SK-N-SH treated with all-trans-retinoic acid at 6 μM for 48 hours (cell line): ENCODE data around the gene CDC23.

Source experiments
- ATAC-seq: fragments of 200-7000 bp; cut with Tn5 transposase; 3 replicates; pipeline ENCODE4 v1.9.1; 2020; ENCODE audit warnings: mild to moderate bottlenecking, moderate library complexity
- ARNTL ChIP-seq: fragments of 450-650 bp; formaldehyde crosslinking; IDR thresholded peaks from 2 replicates; pipeline ENCODE4 v1.5.0; 2020; ENCODE audit warnings: low read depth, mild to moderate bottlenecking, moderate library complexity, borderline replicate concordance
- BACH2 ChIP-seq: fragments of 250-450 bp; sonication (Bioruptor Pico); IDR thresholded peaks from 2 replicates; pipeline ENCODE4 v1.9.0; 2021; ENCODE audit warnings: mild to moderate bottlenecking, borderline replicate concordance
- CSDC2 ChIP-seq: fragments of 250-450 bp; sonication (Bioruptor Pico); IDR thresholded peaks from 2 replicates; pipeline ENCODE4 v1.5.0; 2020; ENCODE audit warnings: mild to moderate bottlenecking, moderate library complexity
- ESRRG ChIP-seq: fragments of 250-450 bp; sonication (Bioruptor Pico); IDR thresholded peaks from 2 replicates; pipeline ENCODE4 v1.6.1; 2021; ENCODE audit warnings: mild to moderate bottlenecking
- GLIS3 ChIP-seq: fragments of 250-450 bp; sonication (Bioruptor Pico); IDR thresholded peaks from 2 replicates; pipeline ENCODE4 v1.5.0; 2020; ENCODE audit warnings: mild to moderate bottlenecking, moderate library complexity
- ISL1 ChIP-seq: fragments of 250-450 bp; sonication (Bioruptor Pico); IDR thresholded peaks from 2 replicates; pipeline ENCODE4 v2.1.2; 2022; ENCODE audit warnings: mild to moderate bottlenecking, moderate library complexity
- OSR1 ChIP-seq: fragments of 250-450 bp; sonication (Bioruptor Pico); IDR thresholded peaks from 2 replicates; pipeline ENCODE4 v1.8.0; 2022; ENCODE audit warnings: moderate library complexity, mild to moderate bottlenecking, inconsistent platforms
- PPARA ChIP-seq: fragments of 250-450 bp; sonication (Bioruptor Pico); IDR thresholded peaks from 2 replicates; pipeline ENCODE4 v1.5.0; 2020; ENCODE audit warnings: mild to moderate bottlenecking, borderline replicate concordance
- RARB ChIP-seq: fragments of 250-450 bp; sonication (Bioruptor Pico); IDR thresholded peaks from 2 replicates; pipeline ENCODE4 v1.8.0; 2021; ENCODE audit warnings: mild to moderate bottlenecking, moderate library complexity
- SNAI2 ChIP-seq: fragments of 250-450 bp; sonication (Bioruptor Pico); IDR thresholded peaks from 2 replicates; pipeline ENCODE4 v1.5.0; 2020; ENCODE audit warnings: mild to moderate bottlenecking, moderate library complexity
- TCF4 ChIP-seq: fragments of 250-450 bp; sonication (Bioruptor Pico); IDR thresholded peaks from 2 replicates; pipeline ENCODE4 v1.8.0; 2021; ENCODE audit warnings: mild to moderate bottlenecking, moderate library complexity, borderline replicate concordance
- ZC3H10 ChIP-seq: fragments of 250-450 bp; sonication (Bioruptor Pico); IDR thresholded peaks from 2 replicates; pipeline ENCODE4 v1.5.1; 2021; ENCODE audit warnings: mild to moderate bottlenecking, moderate library complexity
- ZFP3 ChIP-seq: fragments of 250-450 bp; sonication (Bioruptor Pico); IDR thresholded peaks from 2 replicates; pipeline ENCODE4 v1.5.0; 2020; ENCODE audit warnings: mild to moderate bottlenecking, moderate library complexity
- ZNF565 ChIP-seq: fragments of 450-650 bp; formaldehyde crosslinking; conservative IDR thresholded peaks from 2 replicates; pipeline ENCODE4 v1.5.0; 2020; ENCODE audit warnings: low read depth, mild to moderate bottlenecking, moderate library complexity
- ZNF70 ChIP-seq: fragments of 450-650 bp; formaldehyde crosslinking; IDR thresholded peaks from 2 replicates; pipeline ENCODE4 v1.5.0; 2020; ENCODE audit warnings: mild to moderate bottlenecking, moderate library complexity
- TF ChIP-seq, protein P1 (sequence below): fragments of 250-450 bp; sonication (Bioruptor Pico); IDR thresholded peaks from 2 replicates; pipeline ENCODE4 v1.8.0; 2020; ENCODE audit warnings: mild to moderate bottlenecking, moderate library complexity, borderline replicate concordance
- TF ChIP-seq, protein P2 (sequence below): fragments of 250-450 bp; sonication (Bioruptor Pico); IDR thresholded peaks from 2 replicates; pipeline ENCODE4 v1.5.1; 2021; ENCODE audit warnings: mild to moderate bottlenecking, moderate library complexity
- TF ChIP-seq, protein P3 (sequence below): fragments of 250-450 bp; sonication (Bioruptor Pico); IDR thresholded peaks from 2 replicates; pipeline ENCODE4 v1.8.0; 2021; ENCODE audit warnings: low read depth, mild to moderate bottlenecking, moderate library complexity, borderline replicate concordance

CDC23 gene

DNA sequence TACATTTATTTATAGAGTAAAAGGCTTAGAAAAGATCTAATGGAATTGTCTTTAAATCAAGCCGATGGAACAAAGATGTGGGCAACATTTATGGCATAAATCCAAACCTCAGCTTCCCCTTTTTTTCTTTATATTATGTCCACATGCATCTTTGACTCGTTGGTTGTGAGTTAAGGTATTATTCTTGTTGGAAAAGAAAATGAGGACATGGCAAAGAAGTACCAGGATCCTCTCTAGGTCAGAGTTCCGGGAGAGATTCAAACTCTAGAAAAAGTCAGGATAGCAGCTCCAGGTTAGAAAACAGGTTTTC, 73.4 kb downstream of the CDC23 start:
- ATAC-seq, result no peak
- TF ChIP-seq SNAI2 (CRISPR knock-in tag), result no peak
- no peak for TF ChIP-seq ZNF565 (CRISPR knock-in tag)
- TF ChIP-seq ESRRG (CRISPR knock-in tag), result no peak
- no peak for TF ChIP-seq ISL1
- TF ChIP-seq ZNF70 (CRISPR knock-in tag), result no peak

DNA sequence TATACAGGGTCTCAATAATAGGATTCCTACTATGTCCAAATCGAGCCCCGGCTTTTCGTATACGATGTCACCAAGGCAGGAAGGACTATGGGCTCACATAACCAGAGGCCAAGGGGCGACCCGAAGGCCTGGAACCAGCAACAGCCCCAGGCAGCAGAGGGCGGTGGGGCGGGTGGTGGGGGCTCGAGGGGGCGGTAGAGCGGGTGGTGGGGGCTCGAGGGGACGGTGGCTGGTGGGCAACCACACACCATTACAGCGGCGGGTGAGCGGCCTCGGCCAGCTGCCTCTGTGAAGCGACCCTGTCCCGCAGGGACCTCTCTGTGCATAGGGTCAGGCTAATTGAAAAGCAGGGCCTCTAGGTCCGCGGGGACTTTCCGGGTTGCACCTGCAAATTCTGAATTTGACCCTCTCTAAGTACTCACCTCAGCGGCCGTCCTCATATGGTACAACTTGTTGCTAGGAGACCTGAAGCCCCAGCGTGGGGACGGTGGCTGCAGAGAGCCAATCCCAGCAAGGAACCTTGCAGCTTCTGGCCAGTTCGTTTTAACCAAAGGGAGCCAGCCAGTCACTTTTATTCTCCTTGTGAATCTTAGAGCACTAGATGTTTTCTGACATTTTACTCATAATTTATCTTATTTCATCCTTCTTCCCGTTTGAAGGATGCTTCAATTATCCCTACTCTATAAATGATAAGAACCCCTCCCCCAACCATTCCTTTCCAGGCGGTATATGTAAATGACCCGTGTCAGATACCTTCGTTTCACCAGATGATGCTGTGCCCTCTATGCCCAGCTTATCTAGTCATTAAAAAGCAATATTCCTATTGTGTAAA, 74.0 kb downstream of the CDC23 start, which contains the start of gene NME5:
TSS of gene NME5 (minus strand) at position 480 of the 832 bp plus-strand sequence. CDS start 648 bp downstream, outside the sequence.
- TF ChIP-seq TCF4 (no peak), ZFP3 (CRISPR knock-in tag) (no peak), BACH2 (CRISPR knock-in tag) (no peak), RARB (no peak), OSR1 (CRISPR knock-in tag) (no peak), ISL1 (no peak), ZNF565 (CRISPR knock-in tag) (no peak), PPARA (CRISPR knock-in tag) (no peak), ARNTL (no peak), SNAI2 (CRISPR knock-in tag) (no peak), ZNF70 (CRISPR knock-in tag) (no peak), CSDC2 (CRISPR knock-in tag) (no peak), ZC3H10 (no peak), ESRRG (CRISPR knock-in tag) (no peak), GLIS3 (no peak)
- TF ChIP-seq, protein P1, sequence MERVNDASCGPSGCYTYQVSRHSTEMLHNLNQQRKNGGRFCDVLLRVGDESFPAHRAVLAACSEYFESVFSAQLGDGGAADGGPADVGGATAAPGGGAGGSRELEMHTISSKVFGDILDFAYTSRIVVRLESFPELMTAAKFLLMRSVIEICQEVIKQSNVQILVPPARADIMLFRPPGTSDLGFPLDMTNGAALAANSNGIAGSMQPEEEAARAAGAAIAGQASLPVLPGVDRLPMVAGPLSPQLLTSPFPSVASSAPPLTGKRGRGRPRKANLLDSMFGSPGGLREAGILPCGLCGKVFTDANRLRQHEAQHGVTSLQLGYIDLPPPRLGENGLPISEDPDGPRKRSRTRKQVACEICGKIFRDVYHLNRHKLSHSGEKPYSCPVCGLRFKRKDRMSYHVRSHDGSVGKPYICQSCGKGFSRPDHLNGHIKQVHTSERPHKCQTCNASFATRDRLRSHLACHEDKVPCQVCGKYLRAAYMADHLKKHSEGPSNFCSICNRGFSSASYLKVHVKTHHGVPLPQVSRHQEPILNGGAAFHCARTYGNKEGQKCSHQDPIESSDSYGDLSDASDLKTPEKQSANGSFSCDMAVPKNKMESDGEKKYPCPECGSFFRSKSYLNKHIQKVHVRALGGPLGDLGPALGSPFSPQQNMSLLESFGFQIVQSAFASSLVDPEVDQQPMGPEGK (CRISPR knock-in tag), result no peak
- TF ChIP-seq, protein P2, sequence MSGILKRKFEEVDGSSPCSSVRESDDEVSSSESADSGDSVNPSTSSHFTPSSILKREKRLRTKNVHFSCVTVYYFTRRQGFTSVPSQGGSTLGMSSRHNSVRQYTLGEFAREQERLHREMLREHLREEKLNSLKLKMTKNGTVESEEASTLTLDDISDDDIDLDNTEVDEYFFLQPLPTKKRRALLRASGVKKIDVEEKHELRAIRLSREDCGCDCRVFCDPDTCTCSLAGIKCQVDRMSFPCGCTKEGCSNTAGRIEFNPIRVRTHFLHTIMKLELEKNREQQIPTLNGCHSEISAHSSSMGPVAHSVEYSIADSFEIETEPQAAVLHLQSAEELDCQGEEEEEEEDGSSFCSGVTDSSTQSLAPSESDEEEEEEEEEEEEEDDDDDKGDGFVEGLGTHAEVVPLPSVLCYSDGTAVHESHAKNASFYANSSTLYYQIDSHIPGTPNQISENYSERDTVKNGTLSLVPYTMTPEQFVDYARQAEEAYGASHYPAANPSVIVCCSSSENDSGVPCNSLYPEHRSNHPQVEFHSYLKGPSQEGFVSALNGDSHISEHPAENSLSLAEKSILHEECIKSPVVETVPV (CRISPR knock-in tag), result no peak
- TF ChIP-seq, protein P3, sequence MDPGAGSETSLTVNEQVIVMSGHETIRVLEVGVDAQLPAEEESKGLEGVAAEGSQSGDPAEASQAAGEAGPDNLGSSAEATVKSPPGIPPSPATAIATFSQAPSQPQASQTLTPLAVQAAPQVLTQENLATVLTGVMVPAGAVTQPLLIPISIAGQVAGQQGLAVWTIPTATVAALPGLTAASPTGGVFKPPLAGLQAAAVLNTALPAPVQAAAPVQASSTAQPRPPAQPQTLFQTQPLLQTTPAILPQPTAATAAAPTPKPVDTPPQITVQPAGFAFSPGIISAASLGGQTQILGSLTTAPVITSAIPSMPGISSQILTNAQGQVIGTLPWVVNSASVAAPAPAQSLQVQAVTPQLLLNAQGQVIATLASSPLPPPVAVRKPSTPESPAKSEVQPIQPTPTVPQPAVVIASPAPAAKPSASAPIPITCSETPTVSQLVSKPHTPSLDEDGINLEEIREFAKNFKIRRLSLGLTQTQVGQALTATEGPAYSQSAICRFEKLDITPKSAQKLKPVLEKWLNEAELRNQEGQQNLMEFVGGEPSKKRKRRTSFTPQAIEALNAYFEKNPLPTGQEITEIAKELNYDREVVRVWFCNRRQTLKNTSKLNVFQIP (CRISPR knock-in tag), result no peak
- ATAC-seq, result peak; percentile 98
